Neural progenitor cell (in vitro differentiated cells): ENCODE results near the gene DLGAP4. TPM values are rescaled to one million over a fixed set of nuclear protein-coding genes. Genes with fewer than 3 reads are reported as not detected.

Experiments
- DNase-seq: peaks from one replicate; pipeline ENCODE4 v3.0.0-alpha.2; 2016; ENCODE audit warnings: low spot score
- H2AFZ ChIP-seq: fragments of 200-600 bp; sonication (generic); replicated peaks from 2 replicates; pipeline ENCODE4 v1.6.1; 2016; ENCODE audit warnings: antibody characterized with exemption
- H3F3A ChIP-seq: fragments of 200-600 bp; sonication (generic); 2 replicates; pipeline ENCODE4 v1.6.1; 2016; ENCODE audit warnings: antibody characterized with exemption, low read depth
- H3K27ac ChIP-seq: fragments of 200-600 bp; sonication (generic); 2 replicates; pipeline ENCODE4 v1.5.1; 2016; ENCODE audit warnings: mild to moderate bottlenecking
- H3K27me3 ChIP-seq: fragments of 200-600 bp; sonication (generic); 2 replicates; pipeline ENCODE4 v1.6.1; 2016; ENCODE audit warnings: mild to moderate bottlenecking, moderate library complexity
- H3K36me3 ChIP-seq: fragments of 200-600 bp; sonication (generic); 2 replicates; pipeline ENCODE4 v1.5.1; 2016
- H3K4me1 ChIP-seq: fragments of 200-600 bp; sonication (generic); 2 replicates; pipeline ENCODE4 v1.6.1; 2016; ENCODE audit warnings: mixed run types
- H3K4me2 ChIP-seq: fragments of 200-600 bp; sonication (generic); 2 replicates; pipeline ENCODE4 v1.6.1; 2016
- H3K4me3 ChIP-seq: fragments of 200-600 bp; sonication (generic); 2 replicates; pipeline ENCODE4 v1.5.1; 2016
- H3K79me2 ChIP-seq: fragments of 200-600 bp; sonication (generic); 2 replicates; pipeline ENCODE4 v1.6.1; 2016; ENCODE audit warnings: low read depth
- H3K9ac ChIP-seq: fragments of 200-600 bp; sonication (generic); 2 replicates; pipeline ENCODE4 v1.6.1; 2016
- H3K9me3 ChIP-seq: fragments of 200-600 bp; sonication (generic); 2 replicates; pipeline ENCODE4 v1.5.1; 2016; ENCODE audit warnings: low read depth
- H4K20me1 ChIP-seq: fragments of 200-600 bp; sonication (generic); 2 replicates; pipeline ENCODE4 v1.6.1; 2016; ENCODE audit warnings: low read depth
- H3K27ac Mint-ChIP-seq: 3 replicates; pipeline ENCODE4 v1.8.0; 2021; ENCODE audit warnings: mixed read lengths
- H3K27me3 Mint-ChIP-seq: 2 replicates; pipeline ENCODE4 v1.8.0; 2022; ENCODE audit warnings: low read depth, mild to moderate bottlenecking, inconsistent platforms, moderate library complexity, mixed read lengths; ENCODE audit not compliant: insufficient read depth
- H3K36me3 Mint-ChIP-seq: 3 replicates; pipeline ENCODE4 v1.8.0; 2021; ENCODE audit warnings: mixed read lengths
- H3K4me1 Mint-ChIP-seq: 3 replicates; pipeline ENCODE4 v1.8.0; 2021; ENCODE audit warnings: mixed read lengths
- H3K4me3 Mint-ChIP-seq: 3 replicates; pipeline ENCODE4 v1.8.0; 2021; ENCODE audit warnings: mild to moderate bottlenecking, moderate library complexity, mixed read lengths
- H3K9me3 Mint-ChIP-seq: 3 replicates; pipeline ENCODE4 v1.8.0; 2020; ENCODE audit warnings: mixed read lengths
- EZH2 ChIP-seq: fragments of 200-600 bp; sonication (generic); IDR thresholded peaks from 2 replicates; pipeline ENCODE4 v1.6.1; 2017; ENCODE audit warnings: antibody characterized with exemption, mild to moderate bottlenecking, moderate library complexity
- EZH2phosphoT487 ChIP-seq: fragments of 200-600 bp; sonication (generic); IDR thresholded peaks from 2 replicates; pipeline ENCODE4 v1.6.1; 2017; ENCODE audit warnings: antibody characterized with exemption
- total RNA-seq: library from RNA; depleted of rRNA; stranded (reverse); fragments of >200 nt; gene quantifications from 2 replicates; pipeline ENCODE4 v1.2.3, GENCODE V29; 2015; ENCODE audit warnings: low replicate concordance
- TF ChIP-seq, protein P1 (sequence below): fragments of 200-600 bp; sonication (generic); IDR thresholded peaks from 2 replicates; pipeline ENCODE4 v1.5.1; 2017; ENCODE audit warnings: antibody characterized with exemption, mild to moderate bottlenecking

The DLGAP4 gene
- total RNA-seq, 1 donor from 2014 or later, result 21.7 TPM

DNA sequence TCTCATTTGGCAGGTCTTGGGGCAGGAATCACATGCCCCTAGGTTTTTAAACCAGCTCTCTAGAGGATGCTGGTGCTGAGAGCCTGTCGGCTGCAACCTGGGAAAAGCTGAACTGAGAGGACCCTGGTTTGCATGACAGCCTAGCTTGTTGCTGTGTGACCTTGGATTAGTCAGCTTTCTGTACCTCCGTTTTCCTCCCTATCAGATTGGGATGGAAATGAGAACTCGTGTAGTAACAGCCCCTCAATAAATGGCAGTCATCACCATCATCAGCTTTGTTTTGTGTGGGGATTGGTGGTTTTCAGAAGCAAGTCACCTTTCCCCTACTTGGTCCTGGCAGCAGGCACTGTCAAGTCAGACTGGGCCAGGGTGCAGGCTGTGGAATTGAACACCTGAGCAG is 159.9 kb downstream of the DLGAP4 start:
- Histone ChIP-seq H3K9ac (no peak overlapping the region), H3K27me3 (no peaks in the 10 kb centered on the region), H3K9me3 (no peaks in the 10 kb centered on the region), H3K36me3 (no peaks in the 10 kb centered on the region), H3K4me3 (no peak overlapping the region), H3K4me1 (peaks cover 35% of the 10 kb centered on the region), H4K20me1 (peaks cover 91% of the 10 kb centered on the region), H3K27ac (no peak overlapping the region), H3K79me2 (peaks cover 95% of the 10 kb centered on the region), H3F3A (peaks cover 23% of the 10 kb centered on the region), H3K4me2 (no peak overlapping the region), H2AFZ (no peak overlapping the region)
- DNase-seq, result no peak
- TF ChIP-seq, protein P1, sequence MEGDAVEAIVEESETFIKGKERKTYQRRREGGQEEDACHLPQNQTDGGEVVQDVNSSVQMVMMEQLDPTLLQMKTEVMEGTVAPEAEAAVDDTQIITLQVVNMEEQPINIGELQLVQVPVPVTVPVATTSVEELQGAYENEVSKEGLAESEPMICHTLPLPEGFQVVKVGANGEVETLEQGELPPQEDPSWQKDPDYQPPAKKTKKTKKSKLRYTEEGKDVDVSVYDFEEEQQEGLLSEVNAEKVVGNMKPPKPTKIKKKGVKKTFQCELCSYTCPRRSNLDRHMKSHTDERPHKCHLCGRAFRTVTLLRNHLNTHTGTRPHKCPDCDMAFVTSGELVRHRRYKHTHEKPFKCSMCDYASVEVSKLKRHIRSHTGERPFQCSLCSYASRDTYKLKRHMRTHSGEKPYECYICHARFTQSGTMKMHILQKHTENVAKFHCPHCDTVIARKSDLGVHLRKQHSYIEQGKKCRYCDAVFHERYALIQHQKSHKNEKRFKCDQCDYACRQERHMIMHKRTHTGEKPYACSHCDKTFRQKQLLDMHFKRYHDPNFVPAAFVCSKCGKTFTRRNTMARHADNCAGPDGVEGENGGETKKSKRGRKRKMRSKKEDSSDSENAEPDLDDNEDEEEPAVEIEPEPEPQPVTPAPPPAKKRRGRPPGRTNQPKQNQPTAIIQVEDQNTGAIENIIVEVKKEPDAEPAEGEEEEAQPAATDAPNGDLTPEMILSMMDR, result no peak
- no peak for TF ChIP-seq EZH2
- no peak for TF ChIP-seq EZH2phosphoT487
- H3K4me3 Mint-ChIP-seq, result no peak overlapping the region
- no peak overlapping the region for H3K27ac Mint-ChIP-seq
- peaks cover 63% of the 10 kb centered on the region for H3K4me1 Mint-ChIP-seq
- peaks cover 3% of the 10 kb centered on the region for H3K27me3 Mint-ChIP-seq
- no peaks in the 10 kb centered on the region for H3K9me3 Mint-ChIP-seq
- H3K36me3 Mint-ChIP-seq, result peaks cover 4% of the 10 kb centered on the region

DNA sequence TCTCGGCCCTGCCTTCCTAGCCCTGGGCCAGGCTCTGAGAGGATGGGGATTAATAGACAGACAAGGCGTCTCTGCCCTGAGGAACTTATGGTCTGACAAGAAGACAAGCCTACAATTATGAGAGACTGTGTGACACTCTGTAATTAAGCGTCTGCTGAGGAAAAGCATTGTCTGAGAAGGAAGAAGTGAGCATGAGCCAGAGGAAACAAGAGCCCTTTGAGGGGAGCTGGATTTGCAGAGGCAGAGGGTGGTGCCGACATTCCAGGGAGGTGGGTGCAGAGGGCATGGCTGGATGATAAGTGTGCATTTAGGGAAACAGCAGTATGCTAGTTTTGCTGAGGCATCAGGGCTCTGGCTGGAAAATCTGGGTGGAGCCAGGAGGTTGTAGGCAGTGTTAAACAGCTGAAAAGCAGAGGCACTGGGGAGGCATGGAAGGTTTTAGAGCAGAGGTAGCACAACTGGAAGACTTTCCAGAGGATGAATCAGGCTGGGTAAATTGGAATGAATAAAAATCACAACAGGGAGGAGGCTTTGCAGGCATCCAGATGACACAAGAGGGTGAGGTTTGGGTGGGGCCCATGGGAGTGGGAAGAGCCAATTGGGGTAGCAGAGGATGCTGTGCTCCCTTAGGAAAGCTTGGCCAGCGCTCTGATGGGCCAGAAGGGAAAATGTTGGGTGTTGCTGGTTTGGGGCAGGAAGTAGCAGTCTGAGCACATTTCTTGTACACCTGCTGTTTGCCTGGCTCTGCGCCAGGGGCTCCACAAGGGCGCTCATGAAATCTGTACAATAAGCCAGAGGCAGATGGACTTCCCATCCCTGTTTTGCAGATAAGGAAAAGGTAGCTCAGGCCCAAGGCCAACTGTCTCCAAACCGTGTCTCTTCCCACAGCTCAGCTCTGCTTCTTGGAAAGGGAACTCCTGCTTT is 161.2 kb downstream of the DLGAP4 start:
- H3K4me1 ChIP-seq, result peaks cover 35% of the 10 kb centered on the region
- no peak overlapping the region for H3K4me3 ChIP-seq
- H3K4me1 Mint-ChIP-seq, result peaks cover 70% of the 10 kb centered on the region
- no peak overlapping the region for H2AFZ ChIP-seq
- H4K20me1 ChIP-seq, result peaks cover 100% of the 10 kb centered on the region
- H3K36me3 ChIP-seq, result no peaks in the 10 kb centered on the region
- no peak overlapping the region for H3K27ac Mint-ChIP-seq
- H3K27me3 Mint-ChIP-seq, result peaks cover 3% of the 10 kb centered on the region
- peaks cover 23% of the 10 kb centered on the region for H3F3A ChIP-seq
- H3K9me3 ChIP-seq, result no peaks in the 10 kb centered on the region
- peaks cover 100% of the 10 kb centered on the region for H3K79me2 ChIP-seq
- DNase-seq, result no peak
- peaks cover 9% of the 10 kb centered on the region for H3K36me3 Mint-ChIP-seq
- H3K9me3 Mint-ChIP-seq, result no peaks in the 10 kb centered on the region
- H3K4me2 ChIP-seq, result no peak overlapping the region
- peak overlapping the region; percentile 51 for H3K4me3 Mint-ChIP-seq
- H3K9ac ChIP-seq, result peak overlapping the region; percentile 14
- peak overlapping the region; percentile 53 for H3K27ac ChIP-seq
- no peak for TF ChIP-seq EZH2
- TF ChIP-seq, protein P1, result no peak
- no peak for TF ChIP-seq EZH2phosphoT487
- no peaks in the 10 kb centered on the region for H3K27me3 ChIP-seq

DNA sequence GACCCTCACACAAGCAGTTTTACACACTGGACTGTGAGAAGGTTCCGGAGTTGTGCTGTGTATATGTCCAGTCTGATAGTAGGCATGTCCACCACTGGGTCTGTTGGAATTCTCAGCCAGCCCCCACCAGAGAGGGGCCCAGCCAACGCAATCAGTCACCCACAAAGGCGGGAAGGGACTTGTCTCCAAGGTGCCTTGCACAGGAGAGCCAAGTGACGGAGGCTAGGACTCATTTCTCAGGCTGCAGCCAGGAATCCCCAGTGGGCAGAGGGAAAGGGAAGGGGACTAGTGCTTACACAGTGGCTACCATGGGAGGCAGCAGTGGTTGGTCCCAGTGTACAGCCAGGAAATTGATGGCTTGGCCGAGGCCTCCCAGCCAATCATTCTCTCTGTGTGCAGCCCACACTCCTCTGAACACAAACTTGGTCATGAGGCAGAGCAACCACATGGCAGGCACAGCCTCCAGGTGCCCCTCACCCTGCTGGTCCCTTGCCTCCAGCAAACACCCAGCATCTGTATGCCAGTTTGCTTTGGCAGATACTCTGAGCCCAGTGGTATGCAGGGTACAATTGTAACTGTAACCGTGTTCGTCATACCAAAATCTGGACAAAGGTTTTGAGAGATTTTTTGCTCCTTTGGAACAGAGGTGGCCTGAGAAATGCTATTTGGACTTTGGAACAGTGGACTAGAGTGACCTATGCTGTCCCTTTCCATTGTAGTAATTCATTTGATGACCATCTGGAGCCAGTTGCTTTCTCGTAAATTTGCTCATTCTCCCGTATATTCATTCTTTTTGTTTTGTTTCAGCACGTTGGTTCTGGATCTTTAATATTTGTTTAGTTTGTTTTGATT is 162.2 kb downstream of the DLGAP4 start:
- TF ChIP-seq EZH2 (no peak), EZH2phosphoT487 (no peak)
- TF ChIP-seq, protein P1, result no peak
- peak overlapping the region; percentile 53 for H3K27ac ChIP-seq
- H3K4me1 Mint-ChIP-seq, result peaks cover 68% of the 10 kb centered on the region

More for the DNA sequence above, 162.2 kb downstream of the DLGAP4 start:
- Histone ChIP-seq H3K36me3 (no peaks in the 10 kb centered on the region), H3K4me1 (peaks cover 33% of the 10 kb centered on the region), H3K4me3 (no peak overlapping the region), H3K4me2 (no peak overlapping the region), H3K9me3 (no peaks in the 10 kb centered on the region), H3K9ac (peak overlapping the region; percentile 14), H3K79me2 (peaks cover 100% of the 10 kb centered on the region), H2AFZ (no peak overlapping the region), H3F3A (peaks cover 23% of the 10 kb centered on the region), H4K20me1 (peaks cover 100% of the 10 kb centered on the region), H3K27me3 (no peaks in the 10 kb centered on the region)
- Mint-ChIP-seq H3K4me3 (no peak overlapping the region), H3K27me3 (no peaks in the 10 kb centered on the region), H3K36me3 (peaks cover 9% of the 10 kb centered on the region), H3K27ac (no peak overlapping the region), H3K9me3 (no peaks in the 10 kb centered on the region)
- no peak for DNase-seq
